CD4-positive, CD25-positive, alpha-beta regulatory T cell (primary cell): ENCODE results near the gene NEDD1. TPM values are rescaled to one million over a fixed set of nuclear protein-coding genes. Genes with fewer than 3 reads are reported as not detected.
A peak's percentile ranks its signal among the peaks of the same experiment; 100 is the strongest.

Experiments used
- ATAC-seq, 2 donors: fragments of 150-1000 bp; cut with Tn5 transposase; one replicate each; pipeline ENCODE4 v1.10.0; 2021; ENCODE audit warnings: low read depth in 2 of 2, moderate number of reproducible peaks in 2 of 2, moderate library complexity in 1 of 2
- DNase-seq, 3 donors: peaks; one replicate each; pipeline versions ENCODE4 v3.0.0 to v3.0.0-alpha.2; 2012 to 2022; ENCODE audit warnings: mixed read lengths in 1 of 3
- H3K27ac ChIP-seq: one replicate; pipeline ENCODE4 v1.7.0; 2013; ENCODE audit warnings: mild to moderate bottlenecking, low read length; ENCODE audit not compliant: insufficient read depth, poor library complexity, severe bottlenecking
- H3K27me3 ChIP-seq: one replicate; pipeline ENCODE4 v1.7.0; 2013; ENCODE audit warnings: low read length; ENCODE audit not compliant: control insufficient read depth, insufficient read depth
- H3K36me3 ChIP-seq: one replicate; pipeline ENCODE4 v1.7.0; 2013; ENCODE audit warnings: mild to moderate bottlenecking, low read length, moderate library complexity; ENCODE audit not compliant: control insufficient read depth, insufficient read depth
- H3K4me1 ChIP-seq: 2 replicates; pipeline ENCODE4 v1.7.0; 2013; ENCODE audit warnings: mild to moderate bottlenecking, low read length; ENCODE audit not compliant: insufficient read depth, control insufficient read depth, poor library complexity, severe bottlenecking
- H3K4me3 ChIP-seq: one replicate; pipeline ENCODE4 v1.7.0; 2013; ENCODE audit warnings: low read depth, mild to moderate bottlenecking, low read length, moderate library complexity
- H3K9me3 ChIP-seq, 2 experiments: 1 replicate in 1 of 2; 2 replicates in 1 of 2; pipeline ENCODE4 v1.7.0; 2013; ENCODE audit warnings: low read length in 2 of 2, mild to moderate bottlenecking in 1 of 2, moderate library complexity in 1 of 2; ENCODE audit not compliant: control insufficient read depth in 2 of 2
- H3K27ac Mint-ChIP-seq, 3 donors: one replicate each; pipeline ENCODE4 v1.8.0; 2020 to 2022; ENCODE audit warnings: mild to moderate bottlenecking in 3 of 3, mixed read lengths in 3 of 3, moderate library complexity in 2 of 3
- H3K27me3 Mint-ChIP-seq: one replicate; pipeline ENCODE4 v1.8.0; 2022; ENCODE audit warnings: mild to moderate bottlenecking, mixed read lengths
- H3K36me3 Mint-ChIP-seq: one replicate; pipeline ENCODE4 v1.8.0; 2020; ENCODE audit warnings: mixed read lengths
- H3K4me1 Mint-ChIP-seq, 4 donors: one replicate each; pipeline ENCODE4 v1.8.0; 2020 to 2022; ENCODE audit warnings: mixed read lengths in 4 of 4, mild to moderate bottlenecking in 1 of 4
- H3K4me3 Mint-ChIP-seq, 4 donors: one replicate each; pipeline ENCODE4 v1.8.0; 2020 to 2022; ENCODE audit warnings: mild to moderate bottlenecking in 4 of 4, mixed read lengths in 4 of 4, moderate library complexity in 3 of 4
- H3K9me3 Mint-ChIP-seq, 7 donors: one replicate each; pipeline ENCODE4 v1.8.0; 2020 to 2022; ENCODE audit warnings: mixed read lengths in 7 of 7, mild to moderate bottlenecking in 3 of 7, moderate library complexity in 2 of 7
- polyA plus RNA-seq, 4 donors: library from polyadenylated mRNA; unstranded; fragments of 300-500 nt; fragmentation: Illumina TruSeq; gene quantifications; one replicate each; pipeline ENCODE4 v1.2.3, GENCODE V29; 2021
- total RNA-seq: library from RNA; stranded (reverse); gene quantifications from one replicate; pipeline ENCODE4 v1.2.3, GENCODE V29; 2022

NEDD1 gene
- total and polyA plus RNA-seq, 5 donors from 2014 or later = 29.1 to 45.5 (median 37.6) TPM

GRCh38 chr12:96979532-96979931 is 72.5 kb downstream of the NEDD1 start:
- no peak for DNase-seq
- H3K27ac Mint-ChIP-seq = no peak overlapping the region
- H3K9me3 Mint-ChIP-seq = no peaks in the 10 kb centered on the region
- Histone ChIP-seq H3K36me3 (no peaks in the 10 kb centered on the region), H3K27me3 (peaks cover 7% of the 10 kb centered on the region), H3K9me3 (no peaks in the 10 kb centered on the region), H3K4me1 (no peaks in the 10 kb centered on the region), H3K4me3 (no peak overlapping the region), H3K27ac (no peak overlapping the region)
- H3K4me3 Mint-ChIP-seq = no peak overlapping the region
- no peak for ATAC-seq
- no peaks in the 10 kb centered on the region for H3K36me3 Mint-ChIP-seq
- H3K27me3 Mint-ChIP-seq = no peaks in the 10 kb centered on the region
- no peaks in the 10 kb centered on the region for H3K4me1 Mint-ChIP-seq

GRCh38 chr12:96980991-96981414 is 73.9 kb downstream of the NEDD1 start:
- Mint-ChIP-seq H3K4me3 (no peak overlapping the region), H3K36me3 (no peaks in the 10 kb centered on the region), H3K4me1 (peaks cover 0 to 6% (median under 1%) of the 10 kb centered on the region in 4 donors), H3K27ac (no peak overlapping the region), H3K9me3 (no peaks in the 10 kb centered on the region), H3K27me3 (peaks cover 14% of the 10 kb centered on the region)
- Histone ChIP-seq H3K4me1 (peaks cover 10% of the 10 kb centered on the region), H3K4me3 (no peak overlapping the region), H3K36me3 (no peaks in the 10 kb centered on the region), H3K27ac (no peak overlapping the region), H3K27me3 (peaks cover 8% of the 10 kb centered on the region), H3K9me3 (no peaks in the 10 kb centered on the region)
- ATAC-seq (no peak), DNase-seq (no peak)

- no peaks in the 10 kb centered on the region for H3K36me3 Mint-ChIP-seq
- ATAC-seq = no peak
- no peak overlapping the region for H3K4me3 Mint-ChIP-seq
- no peaks in the 10 kb centered on the region for H3K9me3 Mint-ChIP-seq
- no peaks in the 10 kb centered on the region for H3K9me3 ChIP-seq
- H3K27me3 Mint-ChIP-seq = peaks cover 20% of the 10 kb centered on the region
- H3K27ac ChIP-seq = no peak overlapping the region
- DNase-seq = no peak
- H3K27ac Mint-ChIP-seq = no peak overlapping the region
- H3K27me3 ChIP-seq = peaks cover 12% of the 10 kb centered on the region
- no peak overlapping the region for H3K4me3 ChIP-seq
- peaks cover 11% of the 10 kb centered on the region for H3K4me1 ChIP-seq
- no peaks in the 10 kb centered on the region for H3K36me3 ChIP-seq
- peaks cover 0 to 9% (median 3%) of the 10 kb centered on the region in 4 donors for H3K4me1 Mint-ChIP-seq
Observed at GRCh38 chr12:96981911-96982310, 74.9 kb downstream of the NEDD1 start.

GRCh38 chr12:96982671-96983070 is 75.6 kb downstream of the NEDD1 start:
- H3K36me3 ChIP-seq = no peaks in the 10 kb centered on the region
- Mint-ChIP-seq H3K36me3 (no peaks in the 10 kb centered on the region), H3K27me3 (peaks cover 23% of the 10 kb centered on the region), H3K27ac (no peak overlapping the region), H3K9me3 (no peaks in the 10 kb centered on the region), H3K4me3 (no peak overlapping the region), H3K4me1 (peaks cover 0 to 9% (median 3%) of the 10 kb centered on the region in 4 donors)
- H3K4me3 ChIP-seq = no peak overlapping the region
- no peak for ATAC-seq
- no peaks in the 10 kb centered on the region for H3K9me3 ChIP-seq
- DNase-seq = no peak
- H3K27ac ChIP-seq = no peak overlapping the region
- peaks cover 11% of the 10 kb centered on the region for H3K4me1 ChIP-seq
- H3K27me3 ChIP-seq = peaks cover 12% of the 10 kb centered on the region

- no peak overlapping the region for H3K27ac Mint-ChIP-seq
Observed at GRCh38 chr12:96985515-96986362, 78.7 kb downstream of the NEDD1 start.

GRCh38 chr12:96986883-96987523 is 79.9 kb downstream of the NEDD1 start:
- H3K9me3 Mint-ChIP-seq = no peaks in the 10 kb centered on the region
- peak overlapping the region in 1 of 4 donors; percentile 41 for H3K4me3 Mint-ChIP-seq
- ATAC-seq = no peak

More at GRCh38 chr12:96985515-96986362, 78.7 kb downstream of the NEDD1 start:
- H3K9me3 Mint-ChIP-seq = no peaks in the 10 kb centered on the region
- peak; percentile 5 to 38 (median 29) for DNase-seq
- peaks cover 32% of the 10 kb centered on the region for H3K27me3 Mint-ChIP-seq
- no peaks in the 10 kb centered on the region for H3K9me3 ChIP-seq
- H3K27ac ChIP-seq = no peak overlapping the region
- peak; percentile 78 to 79 for ATAC-seq
- peak overlapping the region; percentile 14 for H3K4me3 ChIP-seq
- H3K4me3 Mint-ChIP-seq = peak overlapping the region; percentile 12 to 87 (median 76)
- no peaks in the 10 kb centered on the region for H3K36me3 ChIP-seq
- peaks cover 10% of the 10 kb centered on the region for H3K27me3 ChIP-seq
- H3K4me1 ChIP-seq = peaks cover 11% of the 10 kb centered on the region
- H3K4me1 Mint-ChIP-seq = peaks cover 0 to 9% (median 3%) of the 10 kb centered on the region in 4 donors
- H3K36me3 Mint-ChIP-seq = no peaks in the 10 kb centered on the region

GRCh38 chr12:96988919-96989318 is 81.9 kb downstream of the NEDD1 start:
- Histone ChIP-seq H3K4me1 (peaks cover 11% of the 10 kb centered on the region), H3K9me3 (no peaks in the 10 kb centered on the region), H3K27me3 (peaks cover 14% of the 10 kb centered on the region), H3K27ac (no peak overlapping the region), H3K4me3 (no peak overlapping the region), H3K36me3 (no peaks in the 10 kb centered on the region)
- no peak overlapping the region for H3K27ac Mint-ChIP-seq
- ATAC-seq = no peak
- peaks cover 39% of the 10 kb centered on the region for H3K27me3 Mint-ChIP-seq
- H3K9me3 Mint-ChIP-seq = no peaks in the 10 kb centered on the region
- H3K4me1 Mint-ChIP-seq = peaks cover 0 to 9% (median 3%) of the 10 kb centered on the region in 4 donors
- no peak for DNase-seq
- no peak overlapping the region for H3K4me3 Mint-ChIP-seq
- H3K36me3 Mint-ChIP-seq = no peaks in the 10 kb centered on the region

More at GRCh38 chr12:96986883-96987523, 79.9 kb downstream of the NEDD1 start:
- peaks cover 14% of the 10 kb centered on the region for H3K27me3 ChIP-seq
- H3K4me3 ChIP-seq = no peak overlapping the region
- peaks cover 11% of the 10 kb centered on the region for H3K4me1 ChIP-seq
- no peaks in the 10 kb centered on the region for H3K9me3 ChIP-seq
- no peaks in the 10 kb centered on the region for H3K36me3 Mint-ChIP-seq
- H3K27ac Mint-ChIP-seq = no peak overlapping the region
- H3K36me3 ChIP-seq = no peaks in the 10 kb centered on the region
- peak in 1 of 3 donors; percentile 3 for DNase-seq
- H3K27me3 Mint-ChIP-seq = peaks cover 32% of the 10 kb centered on the region
- H3K27ac ChIP-seq = no peak overlapping the region
- H3K4me1 Mint-ChIP-seq = peaks cover 0 to 9% (median 3%) of the 10 kb centered on the region in 4 donors
